Vagina (tissue), 2 donors: ENCODE data around the gene RHOT2.

Experiments used
- POLR2A ChIP-seq, 2 donors: fragments of 450-650 bp; IDR thresholded peaks; one replicate each; pipeline ENCODE4 v1.6.1; 2017; ENCODE audit warnings: antibody characterized with exemption in 2 of 2, mild to moderate bottlenecking in 2 of 2, moderate library complexity in 2 of 2
- TF ChIP-seq, protein P1 (sequence below), 3 experiments: fragments of 450-650 bp in 2 of 3; fragments of 200-600 bp in 1 of 3; sonication (generic) in 1 of 3; IDR thresholded peaks; one replicate each; pipeline ENCODE4 v1.5.1; 2017 to 2019; ENCODE audit warnings: antibody characterized with exemption in 3 of 3, mild to moderate bottlenecking in 2 of 3, moderate library complexity in 2 of 3

GRCh38 chr16:705431-706188 lies 37.7 kb downstream of the RHOT2 start, which contains the start of gene FBXL16:
- TF ChIP-seq POLR2A (IDR thresholded peaks at IDR 0.05) = no peak
- TF ChIP-seq, protein P1, sequence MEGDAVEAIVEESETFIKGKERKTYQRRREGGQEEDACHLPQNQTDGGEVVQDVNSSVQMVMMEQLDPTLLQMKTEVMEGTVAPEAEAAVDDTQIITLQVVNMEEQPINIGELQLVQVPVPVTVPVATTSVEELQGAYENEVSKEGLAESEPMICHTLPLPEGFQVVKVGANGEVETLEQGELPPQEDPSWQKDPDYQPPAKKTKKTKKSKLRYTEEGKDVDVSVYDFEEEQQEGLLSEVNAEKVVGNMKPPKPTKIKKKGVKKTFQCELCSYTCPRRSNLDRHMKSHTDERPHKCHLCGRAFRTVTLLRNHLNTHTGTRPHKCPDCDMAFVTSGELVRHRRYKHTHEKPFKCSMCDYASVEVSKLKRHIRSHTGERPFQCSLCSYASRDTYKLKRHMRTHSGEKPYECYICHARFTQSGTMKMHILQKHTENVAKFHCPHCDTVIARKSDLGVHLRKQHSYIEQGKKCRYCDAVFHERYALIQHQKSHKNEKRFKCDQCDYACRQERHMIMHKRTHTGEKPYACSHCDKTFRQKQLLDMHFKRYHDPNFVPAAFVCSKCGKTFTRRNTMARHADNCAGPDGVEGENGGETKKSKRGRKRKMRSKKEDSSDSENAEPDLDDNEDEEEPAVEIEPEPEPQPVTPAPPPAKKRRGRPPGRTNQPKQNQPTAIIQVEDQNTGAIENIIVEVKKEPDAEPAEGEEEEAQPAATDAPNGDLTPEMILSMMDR (IDR thresholded peaks at IDR 0.05) = no peak
